Gastroesophageal sphincter (tissue), 3 donors: Measurements from ENCODE around the gene SMOC1.

Experiments used
- CTCF ChIP-seq, 4 experiments: fragments of 200-600 bp in 2 of 4; fragments of 450-650 bp in 2 of 4; sonication (generic) in 1 of 4; IDR thresholded peaks; one replicate each; pipeline ENCODE4 v1.5.1; 2017 to 2019; ENCODE audit warnings: antibody characterized with exemption in 4 of 4, mild to moderate bottlenecking in 2 of 4, moderate library complexity in 2 of 4
- POLR2AphosphoS5 ChIP-seq: sonication (generic); formaldehyde crosslinking; IDR thresholded peaks from one replicate; pipeline ENCODE4 v1.6.1; 2017; ENCODE audit warnings: antibody characterized with exemption

- TF ChIP-seq POLR2AphosphoS5 = no peak
- no peak for TF ChIP-seq CTCF (IDR thresholded peaks at IDR 0.05)
Measured at GRCh38 chr14:69943084-69943780, 64.0 kb downstream of the SMOC1 start.
